GM18909 (cell line): ENCODE results near the gene CMTM8.

ENCODE experiments used
- ATAC-seq: cut with Tn5 transposase; IDR thresholded peaks from one replicate; pipeline ENCODE4 v1.9.1; 2021; ENCODE audit warnings: mild to moderate bottlenecking; ENCODE audit not compliant: unreplicated experiment, poor library complexity

The CMTM8 gene

DNA sequence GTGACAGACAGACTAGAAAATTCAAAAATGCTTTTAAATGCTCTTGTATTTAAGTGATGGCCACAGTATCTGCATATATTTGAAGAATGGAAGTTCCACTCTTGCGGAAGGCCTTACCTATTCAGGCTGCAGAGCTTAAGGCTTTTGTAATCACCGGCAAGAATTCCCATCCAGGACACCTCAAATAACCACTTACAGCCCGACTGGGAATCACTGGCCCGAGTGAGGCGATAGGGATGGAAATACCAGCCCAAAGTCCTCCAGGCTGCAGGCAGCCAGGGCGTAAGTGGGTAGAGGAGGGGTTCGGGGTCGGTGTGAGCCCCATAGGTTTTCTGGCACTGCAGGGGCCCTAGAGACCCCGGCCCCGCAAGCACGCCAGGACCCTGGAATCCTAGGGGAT, 162.6 kb downstream of the CMTM8 start:
- peak; percentile 17 for ATAC-seq

DNA sequence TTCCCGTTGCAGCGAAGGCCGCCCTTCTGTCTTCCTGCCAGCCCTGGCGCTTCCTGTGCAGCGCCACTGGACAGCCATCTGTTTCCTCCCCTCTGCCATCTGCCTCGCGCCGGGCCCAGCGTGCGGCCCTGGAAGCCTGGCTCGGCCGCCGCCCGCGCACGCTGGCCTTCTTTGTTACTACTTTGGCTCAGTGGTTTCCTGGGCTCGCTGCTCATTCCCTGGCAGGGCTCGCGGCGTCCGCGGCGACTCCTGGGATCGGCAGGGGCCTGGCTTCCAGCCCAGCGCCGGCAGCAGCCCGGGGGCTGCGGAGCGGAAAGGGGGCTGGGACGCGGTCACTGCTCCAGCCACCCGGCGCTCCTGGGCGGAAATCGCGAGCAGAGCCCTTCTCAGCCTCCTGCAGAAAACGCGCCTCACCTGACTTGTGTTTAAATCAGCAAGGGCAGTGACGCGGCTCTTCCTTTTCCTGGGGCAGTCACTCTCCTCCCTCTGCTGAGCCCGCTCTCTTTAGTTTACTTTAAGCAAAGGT, 163.1 kb downstream of the CMTM8 start:
- ATAC-seq, result peak; percentile 71

DNA sequence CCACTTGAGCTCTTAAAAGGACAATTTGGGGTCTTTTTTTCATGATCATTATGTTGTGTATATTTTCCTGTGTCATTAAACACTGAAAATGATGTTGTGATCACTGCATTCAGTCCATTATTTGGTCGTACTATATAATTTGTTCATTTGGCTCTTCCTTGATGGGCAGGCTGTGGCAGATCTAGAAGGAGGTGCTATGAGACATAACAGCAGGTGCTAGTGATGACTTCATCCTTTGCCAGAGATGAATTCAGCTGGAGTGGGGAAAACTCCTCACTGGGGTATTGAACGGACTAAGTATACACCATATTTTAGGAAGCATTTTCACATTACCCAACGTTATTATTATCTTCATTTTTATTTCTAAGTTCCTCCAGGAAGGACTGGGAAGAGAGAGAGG, 165.2 kb downstream of the CMTM8 start:
- ATAC-seq, result no peak

DNA sequence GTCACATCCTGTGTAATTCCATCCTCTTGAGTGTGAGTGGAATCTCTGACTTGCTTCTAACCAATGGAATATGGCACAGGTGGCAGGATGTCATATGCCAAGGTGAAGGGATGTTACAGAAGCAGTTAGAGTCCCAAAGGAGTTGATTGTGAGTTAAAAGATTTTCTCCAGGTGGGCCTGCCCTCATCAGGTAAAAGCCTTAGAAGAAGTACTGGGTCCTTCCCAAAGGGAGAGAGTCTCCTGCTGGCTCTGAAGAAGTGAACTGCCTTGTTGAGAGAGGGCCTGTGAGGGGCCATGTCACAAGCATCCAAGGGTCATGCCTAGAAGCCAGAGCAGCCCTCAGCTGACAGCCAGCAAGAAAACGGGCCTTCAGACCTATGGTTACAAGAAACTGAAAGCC, 166.2 kb downstream of the CMTM8 start:
- ATAC-seq, result no peak

DNA sequence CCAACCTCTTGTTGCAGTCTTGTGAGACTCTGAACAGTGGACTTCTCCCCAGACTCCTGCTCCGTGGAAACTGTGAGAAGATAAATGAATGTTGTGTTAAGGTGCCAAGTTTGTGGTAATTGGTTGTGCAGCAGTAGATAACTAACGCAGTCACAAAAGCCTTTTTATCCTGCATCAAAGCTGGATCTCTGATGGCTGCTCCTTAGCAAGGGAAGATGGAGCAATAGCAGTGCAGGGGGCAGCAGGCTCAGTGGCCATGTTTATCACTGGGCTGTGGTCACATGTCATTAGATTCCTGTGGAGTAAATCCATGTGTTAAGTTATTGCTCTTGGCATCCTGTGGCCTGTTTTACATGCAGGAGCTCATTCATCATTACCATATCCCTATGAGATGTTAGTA, 166.7 kb downstream of the CMTM8 start:
- ATAC-seq, result no peak

DNA sequence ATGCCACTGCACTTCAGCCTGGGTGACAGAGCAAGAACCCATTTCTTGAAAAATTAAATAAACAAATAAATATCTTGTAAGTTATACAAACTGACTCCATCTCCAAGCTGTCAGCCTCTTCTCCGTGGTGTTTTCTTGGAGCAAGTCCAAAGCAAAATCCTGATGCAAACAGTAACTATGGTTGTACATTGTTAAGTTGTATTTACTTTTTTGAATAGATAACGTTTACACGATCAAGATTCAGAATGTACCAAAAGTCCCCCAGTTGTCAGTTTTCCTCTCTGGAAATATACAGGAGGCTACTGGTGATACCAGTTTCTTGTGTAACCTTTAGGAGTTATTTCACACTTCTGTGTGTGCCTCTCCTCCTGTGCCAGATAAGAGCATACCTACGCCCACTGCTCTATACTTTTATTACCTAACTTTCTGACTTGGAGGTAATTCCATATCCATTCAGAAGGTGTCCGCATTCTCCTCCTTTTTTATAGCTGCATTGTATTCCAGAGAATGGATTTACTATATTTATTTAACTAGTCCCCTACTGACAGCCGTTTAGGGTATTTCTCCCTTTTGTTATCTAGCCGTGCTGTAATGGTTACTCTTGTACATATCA, 167.3 kb downstream of the CMTM8 start:
- no peak for ATAC-seq

DNA sequence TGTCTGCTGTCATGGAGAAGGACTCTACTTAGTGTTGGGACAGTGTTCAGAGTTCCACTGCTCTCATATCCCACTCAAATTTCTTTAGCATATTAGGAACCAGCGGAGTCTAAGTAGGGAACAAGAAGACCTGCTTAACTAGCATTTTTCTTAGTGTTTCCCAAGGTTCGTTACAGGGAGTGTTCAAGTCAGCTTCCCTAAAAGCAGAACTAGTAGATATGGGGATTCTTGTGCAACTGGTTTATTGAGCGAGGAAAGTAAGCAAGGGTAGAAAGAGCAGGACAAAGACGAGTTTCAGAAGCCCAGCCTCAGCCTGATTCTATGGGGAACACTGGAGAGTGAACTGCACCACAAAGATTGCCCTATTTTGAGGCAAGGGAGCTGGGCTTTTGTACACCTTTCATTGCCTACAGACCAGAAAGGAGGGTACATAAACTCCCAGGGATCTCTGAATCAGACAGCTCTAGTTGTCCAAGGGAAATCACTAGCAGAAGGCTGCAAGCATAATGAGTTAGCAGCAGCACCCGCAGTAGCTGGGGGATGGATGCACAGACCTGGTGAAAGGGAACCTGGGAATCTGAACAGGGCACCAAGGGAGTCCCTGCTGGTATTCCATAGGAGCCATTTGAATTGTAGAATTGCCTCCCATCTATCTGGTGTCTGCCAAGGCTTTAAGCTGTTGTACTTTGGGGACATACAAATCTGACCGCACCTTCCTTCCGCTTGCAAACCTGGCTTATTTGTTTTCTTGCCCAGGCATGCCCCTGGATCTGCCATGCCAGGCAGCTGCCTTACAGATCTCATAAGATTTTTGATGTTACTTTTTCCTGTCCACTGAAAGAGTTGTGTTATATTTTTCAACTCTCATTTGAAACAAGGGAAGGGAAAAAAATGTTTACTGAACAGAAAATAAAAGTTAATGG, 168.3 kb downstream of the CMTM8 start:
- ATAC-seq, result no peak

DNA sequence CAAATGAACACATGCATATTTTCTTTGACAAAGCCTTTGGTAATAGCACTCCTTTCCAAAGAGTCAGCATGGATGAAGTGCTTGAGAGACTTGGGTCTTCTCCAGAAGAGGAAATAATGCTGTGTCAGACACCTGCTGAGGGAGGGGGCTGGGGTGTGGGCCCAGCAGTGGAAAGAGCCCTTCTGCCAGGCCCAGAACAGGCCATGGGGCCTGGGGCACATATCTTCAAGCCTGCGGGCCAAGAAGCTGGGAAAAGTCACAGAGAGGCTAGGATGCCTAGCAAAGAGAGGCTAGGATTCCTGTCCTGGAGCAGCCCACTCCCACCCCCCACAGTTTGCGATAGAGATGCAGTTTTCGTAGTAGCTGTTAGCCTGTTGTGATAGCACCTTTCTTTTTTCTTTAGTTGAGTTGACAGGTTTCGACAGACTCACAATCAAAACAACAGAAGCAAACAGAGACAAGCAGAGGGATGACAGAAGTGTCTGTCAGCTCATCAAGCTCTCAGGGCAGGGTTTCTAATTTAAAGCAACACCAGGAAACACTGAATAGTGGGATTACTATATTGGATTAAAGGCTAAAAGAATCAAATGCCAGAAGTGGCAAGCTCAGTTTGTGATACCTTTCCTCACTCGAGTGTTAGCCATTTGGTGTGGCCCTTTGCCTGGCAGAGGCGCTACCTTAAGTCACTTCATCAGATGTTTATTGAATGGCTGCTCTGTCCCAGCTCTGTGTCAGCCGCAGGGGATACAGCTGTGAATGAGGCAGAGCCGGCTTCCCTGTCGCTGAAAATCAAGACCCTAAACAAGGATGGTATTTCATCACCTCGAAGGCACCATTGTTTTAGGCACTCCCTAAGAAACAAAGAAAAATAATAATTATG, 172.1 kb downstream of the CMTM8 start:
- ATAC-seq, result no peak

DNA sequence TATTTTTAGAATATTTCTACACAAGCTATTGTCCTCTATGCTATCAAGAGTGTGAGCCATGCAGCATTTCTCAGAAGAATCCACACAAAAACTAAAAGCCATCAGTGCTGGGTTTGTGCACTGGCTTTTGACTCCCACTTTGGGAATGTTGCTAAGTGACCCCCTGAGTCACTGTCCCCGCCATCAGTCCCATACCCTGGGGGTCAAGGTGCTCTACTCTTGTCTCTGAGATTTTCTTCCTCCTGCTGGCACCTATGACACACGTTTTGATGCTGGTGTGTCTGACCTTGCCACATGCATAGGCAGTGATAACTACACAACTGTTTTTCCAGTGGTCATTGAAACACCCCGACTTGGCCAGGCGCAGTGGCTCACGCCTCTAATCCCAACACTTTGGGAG, 173.0 kb downstream of the CMTM8 start:
- ATAC-seq, result no peak

DNA sequence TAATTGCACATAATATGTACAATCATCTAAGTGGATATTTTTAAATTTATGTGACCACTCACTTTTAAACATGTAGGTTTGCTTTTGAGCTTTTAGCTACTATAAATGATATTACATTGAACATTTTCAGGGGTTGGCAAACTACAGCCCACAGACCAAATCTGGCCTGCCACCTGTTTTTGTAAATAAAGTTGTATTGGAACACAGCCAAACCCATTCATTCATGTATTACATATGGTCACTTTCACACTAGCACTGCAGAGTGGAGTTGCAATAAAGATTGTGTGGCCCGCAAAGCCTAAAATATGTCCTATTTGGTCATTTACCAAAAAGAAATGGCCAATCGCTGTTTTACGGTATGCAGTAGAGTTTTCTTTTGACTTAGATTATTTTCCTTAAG, 174.4 kb downstream of the CMTM8 start:
- ATAC-seq, result no peak

DNA sequence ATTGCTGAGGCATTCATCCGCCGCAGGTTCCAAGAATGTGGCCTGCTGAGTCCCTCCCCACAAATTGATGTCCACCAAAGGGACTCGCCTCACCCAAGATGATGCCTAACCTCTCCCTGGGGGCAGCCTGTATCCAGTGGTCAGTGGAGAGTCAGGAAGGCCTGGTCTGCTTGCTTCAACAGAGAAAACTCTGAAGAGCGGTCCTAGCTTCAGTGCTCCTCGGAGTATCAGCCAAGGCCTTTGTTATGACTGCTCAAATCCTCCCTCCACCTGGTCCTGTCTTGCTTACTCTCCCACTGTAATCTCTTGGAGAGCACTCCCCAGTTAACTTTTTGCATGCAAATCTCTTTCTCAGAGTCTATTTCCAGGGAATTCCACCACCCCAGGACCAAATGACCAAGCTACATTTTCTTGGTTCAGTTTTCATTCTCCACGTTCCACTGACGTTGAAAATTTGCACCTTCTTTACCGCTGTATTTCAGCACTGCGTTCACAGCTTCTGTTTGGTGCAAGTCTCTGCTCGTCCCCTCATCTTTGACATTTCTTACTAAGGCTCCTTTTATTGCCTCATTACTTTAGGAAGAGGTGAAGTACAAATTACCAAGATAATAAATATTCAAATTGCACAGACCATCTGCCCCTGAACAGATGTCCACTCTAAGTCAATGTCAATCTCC, 175.5 kb downstream of the CMTM8 start:
- ATAC-seq, result no peak

DNA sequence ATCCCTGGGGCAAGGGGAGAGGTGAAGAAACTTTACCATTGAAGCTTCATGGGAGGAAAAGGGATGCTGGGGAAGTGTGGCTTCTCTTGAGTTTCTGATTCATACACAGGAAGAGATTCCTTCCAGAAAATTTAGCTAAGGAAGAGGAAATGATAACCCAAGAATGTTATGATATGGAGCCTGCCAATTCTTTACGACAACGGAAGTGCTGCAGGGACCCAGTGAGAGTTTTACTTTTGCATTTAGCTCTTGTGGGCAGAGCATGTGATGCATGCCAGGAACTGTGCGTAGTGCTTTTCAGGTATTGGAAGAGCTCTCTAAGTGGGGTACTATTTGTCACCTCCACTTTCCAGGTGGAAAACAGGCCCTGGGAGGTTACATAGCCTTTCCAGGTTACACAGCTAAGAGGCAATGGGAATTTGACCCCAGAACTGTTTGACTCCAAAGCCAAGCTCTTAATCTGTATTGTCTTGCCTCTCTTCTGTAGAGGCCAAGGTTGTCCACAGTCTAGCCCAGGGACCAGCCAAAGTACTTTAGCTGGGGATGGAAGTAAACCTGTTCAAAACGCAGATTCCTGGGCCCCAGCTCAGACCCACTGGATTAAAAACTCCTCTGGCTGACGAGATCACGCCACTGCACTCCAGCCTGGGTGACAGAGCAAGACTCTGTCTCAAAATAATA, 176.2 kb downstream of the CMTM8 start:
- peak; percentile 68 for ATAC-seq

DNA sequence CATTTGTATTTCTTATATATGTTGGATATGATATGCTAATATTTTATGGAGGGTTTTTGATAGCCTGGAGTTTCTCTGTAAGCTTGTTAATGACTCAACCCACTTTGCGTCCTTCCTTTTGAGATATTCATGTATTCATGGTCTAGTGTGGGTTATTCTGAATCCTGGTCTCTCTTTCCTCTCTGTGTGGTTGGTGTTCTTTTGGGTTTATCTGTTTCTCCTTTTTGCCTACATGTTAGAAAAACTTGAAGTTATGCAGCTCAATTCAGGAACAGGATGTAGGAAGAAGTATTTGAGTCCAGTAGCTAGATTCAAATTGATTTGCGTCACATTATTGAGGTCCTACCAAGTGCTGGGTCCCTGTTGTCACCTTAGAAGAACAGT, 181.3 kb downstream of the CMTM8 start:
- ATAC-seq, result no peak
